ENCODE measurements around the gene RHOB. TPM values are rescaled to one million over a fixed set of nuclear protein-coding genes. Genes with fewer than 3 reads are reported as not detected.

Gene RHOB
- total RNA-seq, 1 experiment from 2014 or later: 38.9 TPM

- TF ChIP-seq TCF7L2 (IDR thresholded peaks at IDR 0.05; ENCODE audit: low read depth, low read length) (no peak), CTCF (IDR thresholded peaks at IDR 0.05) (peak; percentile 89)
- no peaks in the 10 kb centered on the region for H3K4me1 ChIP-seq (ENCODE audit: control insufficient read depth, insufficient read depth, low read length)
- H3K27ac ChIP-seq (ENCODE audit: low read length): no peak overlapping the region
- peaks cover 8% of the 10 kb centered on the region for H3K9me3 ChIP-seq (ENCODE audit: control insufficient read depth, insufficient read depth, low read depth, low read length)
- ChIA-PET CTCF (interaction anchor here (0.5 to 1.5 kb wide), 18 partner anchors 8 to 240 kb away, joined by 3 to 23 read pairs (median 4); partner anchors contain the start of genes HS1BP3 and RHOB), POLR2A (interaction anchor here (0.6 to 1.0 kb wide), 2 partner anchors 36 to 80 kb away, joined by 6 to 13 read pairs; partner anchors contain the start of gene RHOB)
- intact Hi-C loops (cut with micrococcal nuclease; ENCODE audit: unreplicated experiment) (no loop called here), in situ Hi-C loops (cut with HindIII; ENCODE audit: low pct_unique_long_range_greater_than_20kb, low sequenced_read_pairs) (no loop called here)
- H3K4me3 ChIP-seq (ENCODE audit: low read depth in 2 of 2, low read length in 2 of 2): no peak overlapping the region
- DNase-seq (ENCODE audit: low read depth, low spot score) (peak; percentile 72), ATAC-seq (peak; percentile 100)
- H3K36me3 ChIP-seq (ENCODE audit: control insufficient read depth, insufficient read depth, low read length): no peaks in the 10 kb centered on the region
- no TSS peak for BruUV-seq (replicated peaks)
- no peaks in the 10 kb centered on the region for H3K27me3 ChIP-seq (ENCODE audit: control insufficient read depth, insufficient read depth, low read length)
Measured at GRCh38 chr2:20411361-20411894, 35.4 kb upstream of the RHOB start.

DNA sequence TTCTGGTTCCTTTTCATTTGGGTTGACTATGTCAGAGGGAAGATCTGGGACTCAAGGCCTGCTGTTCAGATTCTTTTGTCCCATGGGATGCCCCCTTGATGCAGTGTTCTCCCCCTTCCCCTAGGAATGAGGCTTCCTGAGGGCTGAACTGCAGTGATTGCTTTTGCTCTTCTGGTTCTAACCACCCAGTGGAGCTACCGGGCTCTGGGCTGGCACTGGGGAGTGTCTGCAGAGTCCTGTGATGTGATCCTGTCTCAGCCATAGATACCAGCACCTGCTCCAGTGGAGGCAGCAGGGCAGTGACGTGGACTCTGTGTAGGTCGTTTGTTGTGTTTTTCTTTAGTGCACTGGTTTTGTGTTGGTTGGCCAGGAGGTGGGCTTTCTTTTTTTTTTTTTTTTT is 32.1 kb upstream of the RHOB start:
- ChIA-PET POLR2A (no interaction called here), CTCF (no interaction called here)
- intact Hi-C loops (cut with micrococcal nuclease; ENCODE audit: unreplicated experiment) (no loop called here), in situ Hi-C loops (cut with HindIII; ENCODE audit: low pct_unique_long_range_greater_than_20kb, low sequenced_read_pairs) (no loop called here)
- Histone ChIP-seq H3K4me1 (ENCODE audit: control insufficient read depth, insufficient read depth, low read length) (no peaks in the 10 kb centered on the region), H3K27me3 (ENCODE audit: control insufficient read depth, insufficient read depth, low read length) (no peaks in the 10 kb centered on the region), H3K27ac (ENCODE audit: low read length) (no peak overlapping the region), H3K9me3 (ENCODE audit: control insufficient read depth, insufficient read depth, low read depth, low read length) (no peaks in the 10 kb centered on the region), H3K4me3 (ENCODE audit: low read depth in 2 of 2, low read length in 2 of 2) (no peak overlapping the region), H3K36me3 (ENCODE audit: control insufficient read depth, insufficient read depth, low read length) (no peaks in the 10 kb centered on the region)
- DNase-seq (ENCODE audit: low read depth, low spot score): no peak
- no TSS peak for BruUV-seq (replicated peaks)
- TF ChIP-seq, protein P1, sequence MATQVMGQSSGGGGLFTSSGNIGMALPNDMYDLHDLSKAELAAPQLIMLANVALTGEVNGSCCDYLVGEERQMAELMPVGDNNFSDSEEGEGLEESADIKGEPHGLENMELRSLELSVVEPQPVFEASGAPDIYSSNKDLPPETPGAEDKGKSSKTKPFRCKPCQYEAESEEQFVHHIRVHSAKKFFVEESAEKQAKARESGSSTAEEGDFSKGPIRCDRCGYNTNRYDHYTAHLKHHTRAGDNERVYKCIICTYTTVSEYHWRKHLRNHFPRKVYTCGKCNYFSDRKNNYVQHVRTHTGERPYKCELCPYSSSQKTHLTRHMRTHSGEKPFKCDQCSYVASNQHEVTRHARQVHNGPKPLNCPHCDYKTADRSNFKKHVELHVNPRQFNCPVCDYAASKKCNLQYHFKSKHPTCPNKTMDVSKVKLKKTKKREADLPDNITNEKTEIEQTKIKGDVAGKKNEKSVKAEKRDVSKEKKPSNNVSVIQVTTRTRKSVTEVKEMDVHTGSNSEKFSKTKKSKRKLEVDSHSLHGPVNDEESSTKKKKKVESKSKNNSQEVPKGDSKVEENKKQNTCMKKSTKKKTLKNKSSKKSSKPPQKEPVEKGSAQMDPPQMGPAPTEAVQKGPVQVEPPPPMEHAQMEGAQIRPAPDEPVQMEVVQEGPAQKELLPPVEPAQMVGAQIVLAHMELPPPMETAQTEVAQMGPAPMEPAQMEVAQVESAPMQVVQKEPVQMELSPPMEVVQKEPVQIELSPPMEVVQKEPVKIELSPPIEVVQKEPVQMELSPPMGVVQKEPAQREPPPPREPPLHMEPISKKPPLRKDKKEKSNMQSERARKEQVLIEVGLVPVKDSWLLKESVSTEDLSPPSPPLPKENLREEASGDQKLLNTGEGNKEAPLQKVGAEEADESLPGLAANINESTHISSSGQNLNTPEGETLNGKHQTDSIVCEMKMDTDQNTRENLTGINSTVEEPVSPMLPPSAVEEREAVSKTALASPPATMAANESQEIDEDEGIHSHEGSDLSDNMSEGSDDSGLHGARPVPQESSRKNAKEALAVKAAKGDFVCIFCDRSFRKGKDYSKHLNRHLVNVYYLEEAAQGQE (IDR thresholded peaks at IDR 0.05; ENCODE audit: insufficient read depth in 1 of 2, low read depth in 2 of 2, low read length in 1 of 2): no peak
- TF ChIP-seq SIN3A (IDR thresholded peaks at IDR 0.05; ENCODE audit: borderline replicate concordance, insufficient read depth, low read depth, low read length) (no peak), CTCF (IDR thresholded peaks at IDR 0.05) (no peak), POLR2AphosphoS5 (IDR thresholded peaks at IDR 0.05; ENCODE audit: low read depth, low read length) (no peak), TCF7L2 (IDR thresholded peaks at IDR 0.05; ENCODE audit: low read depth, low read length) (no peak)
- ATAC-seq: no peak

Data from Panc1 (cell line).